PC-3 (cell line): Measurements from ENCODE around the gene PPM1L.

Source experiments
- CTCF ChIP-seq: fragments of 300-600 bp; sonication (generic); conservative IDR thresholded peaks from 2 replicates; pipeline ENCODE4 v1.5.1; 2017; ENCODE audit warnings: antibody characterized with exemption, low read depth, mild to moderate bottlenecking, low read length
- EZH2 ChIP-seq: fragments of 300-600 bp; sonication (generic); IDR thresholded peaks from one replicate; pipeline ENCODE4 v1.6.1; 2017; ENCODE audit warnings: antibody characterized with exemption, mild to moderate bottlenecking, low read length; ENCODE audit not compliant: unreplicated experiment
- EZH2phosphoT487 ChIP-seq: fragments of 300-600 bp; sonication (generic); IDR thresholded peaks from 2 replicates; pipeline ENCODE4 v1.6.1; 2018; ENCODE audit warnings: mild to moderate bottlenecking, antibody characterized with exemption, low read length, borderline replicate concordance

- TF ChIP-seq CTCF = no peak
- TF ChIP-seq EZH2 = no peak
- TF ChIP-seq EZH2phosphoT487 = no peak
Measured at GRCh38 chr3:161017971-161018370, 261.9 kb downstream of the PPM1L start.
